ENCODE results near the gene BLTP1.

Gene BLTP1

DNA sequence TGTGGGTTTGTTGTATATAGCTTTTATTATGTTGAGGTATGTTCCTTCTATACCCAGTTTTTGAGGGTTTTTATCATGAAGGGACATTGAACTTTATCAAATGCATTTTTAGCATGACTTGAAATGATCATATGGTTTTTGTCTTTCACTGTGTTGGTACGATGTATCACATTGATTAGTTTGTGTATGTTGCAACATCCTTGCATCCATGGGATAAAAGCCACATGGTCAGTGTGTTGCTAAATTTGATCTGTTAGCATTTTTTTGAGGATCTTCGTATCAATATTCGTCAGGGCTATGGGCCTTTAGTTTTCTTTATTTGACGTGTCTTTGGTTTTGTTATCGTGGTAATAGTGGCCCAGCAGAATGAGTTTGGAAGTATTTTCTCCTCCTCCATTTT lies 11.3 kb upstream of the BLTP1 start:
- Histone ChIP-seq H3K4me3 (ENCODE audit: low read depth, low read length, poor library complexity, severe bottlenecking) (no peak overlapping the region), H3K4me1 (ENCODE audit: insufficient read depth, low read length, severe bottlenecking) (no peaks in the 10 kb centered on the region), H3K27me3 (ENCODE audit: insufficient read depth, low read length) (no peaks in the 10 kb centered on the region), H2AFZ (ENCODE audit: low read length) (no peak overlapping the region), H3K9me3 (ENCODE audit: low read length) (no peaks in the 10 kb centered on the region), H3K79me2 (ENCODE audit: insufficient read depth, low read length) (no peaks in the 10 kb centered on the region), H4K20me1 (ENCODE audit: insufficient read depth, low read length) (no peaks in the 10 kb centered on the region), H3F3A (ENCODE audit: insufficient read depth, low read length) (no peaks in the 10 kb centered on the region), H3K9ac (ENCODE audit: low read length) (no peak overlapping the region), H3K27ac (ENCODE audit: low read depth, low read length, poor library complexity, severe bottlenecking) (no peak overlapping the region), H3K36me3 (ENCODE audit: insufficient read depth, low read length) (no peaks in the 10 kb centered on the region), H3K9me2 (ENCODE audit: low read depth, low read length) (no peaks in the 10 kb centered on the region), H3K4me2 (ENCODE audit: low read length) (no peak overlapping the region)
- no peak for TF ChIP-seq EZH2 (IDR thresholded peaks at IDR 0.05; ENCODE audit: borderline replicate concordance, low read length)
- TF ChIP-seq, protein P1, sequence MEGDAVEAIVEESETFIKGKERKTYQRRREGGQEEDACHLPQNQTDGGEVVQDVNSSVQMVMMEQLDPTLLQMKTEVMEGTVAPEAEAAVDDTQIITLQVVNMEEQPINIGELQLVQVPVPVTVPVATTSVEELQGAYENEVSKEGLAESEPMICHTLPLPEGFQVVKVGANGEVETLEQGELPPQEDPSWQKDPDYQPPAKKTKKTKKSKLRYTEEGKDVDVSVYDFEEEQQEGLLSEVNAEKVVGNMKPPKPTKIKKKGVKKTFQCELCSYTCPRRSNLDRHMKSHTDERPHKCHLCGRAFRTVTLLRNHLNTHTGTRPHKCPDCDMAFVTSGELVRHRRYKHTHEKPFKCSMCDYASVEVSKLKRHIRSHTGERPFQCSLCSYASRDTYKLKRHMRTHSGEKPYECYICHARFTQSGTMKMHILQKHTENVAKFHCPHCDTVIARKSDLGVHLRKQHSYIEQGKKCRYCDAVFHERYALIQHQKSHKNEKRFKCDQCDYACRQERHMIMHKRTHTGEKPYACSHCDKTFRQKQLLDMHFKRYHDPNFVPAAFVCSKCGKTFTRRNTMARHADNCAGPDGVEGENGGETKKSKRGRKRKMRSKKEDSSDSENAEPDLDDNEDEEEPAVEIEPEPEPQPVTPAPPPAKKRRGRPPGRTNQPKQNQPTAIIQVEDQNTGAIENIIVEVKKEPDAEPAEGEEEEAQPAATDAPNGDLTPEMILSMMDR (IDR thresholded peaks at IDR 0.05; ENCODE audit: low read length), result no peak

DNA sequence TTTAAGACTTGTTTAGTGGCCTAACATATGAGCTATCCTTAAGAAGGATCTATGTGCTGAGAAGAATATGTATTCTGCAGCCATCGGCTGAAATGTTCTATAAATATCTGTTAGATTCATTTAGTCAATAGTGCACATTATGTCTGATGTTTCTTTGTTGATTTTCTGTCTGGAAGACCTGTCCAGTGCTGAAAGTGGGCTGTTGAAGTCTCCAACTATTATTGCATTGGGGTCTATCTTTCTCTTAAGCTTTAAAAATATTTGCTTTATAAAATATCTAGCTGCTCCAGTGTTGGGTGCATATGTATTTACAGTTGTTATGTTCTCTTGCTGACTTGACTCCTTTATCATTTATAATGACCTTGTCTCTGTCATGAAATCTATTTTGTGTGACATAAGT lies 9.4 kb upstream of the BLTP1 start:
- Histone ChIP-seq H3K36me3 (ENCODE audit: insufficient read depth, low read length) (no peaks in the 10 kb centered on the region), H3K9me2 (ENCODE audit: low read depth, low read length) (no peaks in the 10 kb centered on the region), H2AFZ (ENCODE audit: low read length) (no peak overlapping the region), H3K9ac (ENCODE audit: low read length) (no peak overlapping the region), H3K4me2 (ENCODE audit: low read length) (no peak overlapping the region), H3K79me2 (ENCODE audit: insufficient read depth, low read length) (no peaks in the 10 kb centered on the region), H3F3A (ENCODE audit: insufficient read depth, low read length) (no peaks in the 10 kb centered on the region), H4K20me1 (ENCODE audit: insufficient read depth, low read length) (no peaks in the 10 kb centered on the region), H3K9me3 (ENCODE audit: low read length) (no peaks in the 10 kb centered on the region), H3K27me3 (ENCODE audit: insufficient read depth, low read length) (no peaks in the 10 kb centered on the region), H3K4me1 (ENCODE audit: insufficient read depth, low read length, severe bottlenecking) (no peaks in the 10 kb centered on the region), H3K27ac (ENCODE audit: low read depth, low read length, poor library complexity, severe bottlenecking) (no peak overlapping the region), H3K4me3 (ENCODE audit: low read depth, low read length, poor library complexity, severe bottlenecking) (no peak overlapping the region)
- TF ChIP-seq, protein P1 (IDR thresholded peaks at IDR 0.05; ENCODE audit: low read length), result no peak
- TF ChIP-seq EZH2 (IDR thresholded peaks at IDR 0.05; ENCODE audit: borderline replicate concordance, low read length), result no peak

DNA sequence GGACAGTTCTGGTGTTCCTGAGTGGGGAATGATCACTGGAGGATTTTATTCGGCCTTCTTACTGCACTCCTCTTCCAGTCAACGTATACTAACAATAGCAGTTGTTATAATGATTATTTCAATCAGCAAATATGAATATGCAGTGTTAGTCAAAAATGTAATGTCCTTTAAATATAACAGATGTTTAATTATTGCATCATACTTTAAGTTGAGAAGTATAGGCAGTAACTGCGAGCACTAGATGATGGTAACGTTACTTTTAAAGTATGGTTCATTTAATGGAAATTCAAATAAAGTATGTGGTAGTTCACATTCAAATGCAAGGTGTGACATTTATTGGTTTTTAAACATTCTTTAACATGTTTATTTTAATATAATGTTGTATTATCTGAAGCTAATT lies 5.5 kb upstream of the BLTP1 start:
- Histone ChIP-seq H3K27ac (ENCODE audit: low read depth, low read length, poor library complexity, severe bottlenecking) (no peak overlapping the region), H3K36me3 (ENCODE audit: insufficient read depth, low read length) (no peaks in the 10 kb centered on the region), H3K9me3 (ENCODE audit: low read length) (no peaks in the 10 kb centered on the region), H3K4me2 (ENCODE audit: low read length) (no peak overlapping the region), H3K4me1 (ENCODE audit: insufficient read depth, low read length, severe bottlenecking) (peaks cover 12% of the 10 kb centered on the region), H3F3A (ENCODE audit: insufficient read depth, low read length) (no peaks in the 10 kb centered on the region), H3K27me3 (ENCODE audit: insufficient read depth, low read length) (no peaks in the 10 kb centered on the region), H3K9ac (ENCODE audit: low read length) (no peak overlapping the region), H3K9me2 (ENCODE audit: low read depth, low read length) (no peaks in the 10 kb centered on the region), H2AFZ (ENCODE audit: low read length) (no peak overlapping the region), H3K4me3 (ENCODE audit: low read depth, low read length, poor library complexity, severe bottlenecking) (no peak overlapping the region), H3K79me2 (ENCODE audit: insufficient read depth, low read length) (no peaks in the 10 kb centered on the region), H4K20me1 (ENCODE audit: insufficient read depth, low read length) (no peaks in the 10 kb centered on the region)
- no peak for TF ChIP-seq EZH2 (IDR thresholded peaks at IDR 0.05; ENCODE audit: borderline replicate concordance, low read length)
- TF ChIP-seq, protein P1 (IDR thresholded peaks at IDR 0.05; ENCODE audit: low read length), result no peak

Data from OCI-LY1 (cell line).